GM21619 (cell line): ENCODE results near the gene NT5DC3.

Experiments
- ATAC-seq: cut with Tn5 transposase; IDR thresholded peaks from one replicate; pipeline ENCODE4 v1.9.1; 2021; ENCODE audit not compliant: unreplicated experiment

Gene NT5DC3

GRCh38 chr12:103785243-103786031 is 55.6 kb downstream of the NT5DC3 start:
- no peak for ATAC-seq

DNA sequence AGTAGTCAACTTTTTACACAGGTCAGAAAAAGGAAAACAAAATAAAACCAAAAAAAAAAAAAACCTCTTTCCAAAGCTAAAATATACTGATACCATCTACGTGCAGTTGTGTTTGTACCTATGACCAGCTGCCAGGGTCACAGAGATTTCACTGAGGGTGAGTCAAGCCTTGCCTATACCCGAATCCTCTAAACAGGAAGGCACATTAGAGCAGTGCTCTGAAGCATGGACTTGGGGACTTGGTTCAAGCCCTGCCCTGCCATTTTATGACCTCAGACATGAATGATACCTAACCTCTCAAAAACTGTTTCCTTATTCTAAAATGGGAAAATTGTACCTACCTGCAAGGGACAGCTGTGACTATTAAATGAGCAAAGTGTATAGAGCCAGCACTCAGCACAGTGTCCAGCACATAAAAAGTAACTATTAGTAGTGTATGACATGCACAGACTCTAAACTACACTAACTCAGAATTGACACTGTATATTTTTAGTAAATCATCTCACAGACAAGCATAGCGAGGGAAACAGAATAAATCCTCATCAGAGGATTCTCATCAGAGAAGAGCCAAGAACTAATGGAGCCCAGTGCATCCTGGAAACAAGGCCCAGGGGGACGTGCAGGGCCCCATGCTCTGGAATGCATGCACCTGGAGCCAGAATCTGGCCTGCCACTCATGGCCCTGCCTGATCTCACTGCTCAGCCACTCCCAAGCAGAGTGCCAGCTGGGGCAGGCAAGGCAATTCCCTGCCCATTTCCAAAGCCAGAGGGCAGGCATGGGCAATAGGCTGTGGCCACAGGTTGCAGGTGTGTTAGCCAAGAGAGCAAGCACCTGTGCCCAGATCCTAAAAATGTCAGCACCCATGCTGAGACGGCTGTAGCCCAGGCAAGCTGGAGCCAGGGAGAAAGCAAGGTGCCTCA is 57.0 kb downstream of the NT5DC3 start:
- no peak for ATAC-seq

DNA sequence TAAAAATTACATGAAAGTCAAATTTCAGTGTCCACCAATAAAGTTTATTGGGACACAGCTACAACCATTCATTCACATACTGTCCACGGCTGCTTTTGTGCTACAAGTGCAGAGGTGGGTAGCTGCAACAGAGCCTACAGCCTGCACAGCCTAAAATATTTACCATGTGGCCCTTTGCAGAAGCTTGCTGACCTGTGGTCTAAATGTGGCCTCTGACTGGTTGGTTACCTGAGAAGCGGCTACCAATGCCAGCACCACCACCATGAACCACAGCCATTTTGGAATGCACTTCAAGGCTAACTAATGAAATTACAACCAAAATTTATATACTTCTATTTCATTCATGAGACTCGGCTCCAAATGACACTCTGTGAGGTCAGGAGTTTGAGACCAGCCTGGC is 58.6 kb downstream of the NT5DC3 start:
- ATAC-seq, result no peak

- no peak for ATAC-seq
Observed at GRCh38 chr12:103780992-103781391, 60.0 kb downstream of the NT5DC3 start.

- ATAC-seq, result no peak
Observed at GRCh38 chr12:103780093-103780440, 61.0 kb downstream of the NT5DC3 start.

GRCh38 chr12:103779410-103780092 is 61.5 kb downstream of the NT5DC3 start:
- ATAC-seq, result no peak

GRCh38 chr12:103778781-103779180 is 62.3 kb downstream of the NT5DC3 start:
- no peak for ATAC-seq

DNA sequence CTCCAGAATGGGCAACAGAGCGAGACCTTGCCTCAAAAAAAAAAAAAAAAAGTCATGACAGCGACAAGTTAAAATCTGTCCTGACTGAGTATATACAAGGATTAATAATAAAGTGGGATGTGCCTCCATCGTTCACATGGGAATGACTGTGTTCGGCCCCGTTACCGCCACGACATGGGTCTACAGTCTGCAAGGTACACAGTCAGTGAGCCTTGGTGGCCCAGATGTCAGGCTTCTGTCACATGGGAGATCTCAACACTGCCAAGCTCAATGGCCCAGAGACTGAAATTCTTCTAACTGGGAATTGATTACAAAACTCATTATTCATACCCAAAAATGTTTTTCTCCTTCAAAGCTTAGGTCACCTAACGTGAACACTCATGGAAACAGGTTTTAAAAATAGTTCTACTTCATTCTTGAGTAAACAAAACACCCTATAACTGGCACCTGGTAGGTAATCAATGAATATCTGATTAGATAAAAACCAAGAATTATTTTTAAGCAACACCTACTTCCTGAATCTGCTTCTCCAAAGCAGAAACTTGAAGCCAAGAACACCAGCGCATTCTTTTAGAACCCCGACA is 66.0 kb downstream of the NT5DC3 start:
- no peak for ATAC-seq

DNA sequence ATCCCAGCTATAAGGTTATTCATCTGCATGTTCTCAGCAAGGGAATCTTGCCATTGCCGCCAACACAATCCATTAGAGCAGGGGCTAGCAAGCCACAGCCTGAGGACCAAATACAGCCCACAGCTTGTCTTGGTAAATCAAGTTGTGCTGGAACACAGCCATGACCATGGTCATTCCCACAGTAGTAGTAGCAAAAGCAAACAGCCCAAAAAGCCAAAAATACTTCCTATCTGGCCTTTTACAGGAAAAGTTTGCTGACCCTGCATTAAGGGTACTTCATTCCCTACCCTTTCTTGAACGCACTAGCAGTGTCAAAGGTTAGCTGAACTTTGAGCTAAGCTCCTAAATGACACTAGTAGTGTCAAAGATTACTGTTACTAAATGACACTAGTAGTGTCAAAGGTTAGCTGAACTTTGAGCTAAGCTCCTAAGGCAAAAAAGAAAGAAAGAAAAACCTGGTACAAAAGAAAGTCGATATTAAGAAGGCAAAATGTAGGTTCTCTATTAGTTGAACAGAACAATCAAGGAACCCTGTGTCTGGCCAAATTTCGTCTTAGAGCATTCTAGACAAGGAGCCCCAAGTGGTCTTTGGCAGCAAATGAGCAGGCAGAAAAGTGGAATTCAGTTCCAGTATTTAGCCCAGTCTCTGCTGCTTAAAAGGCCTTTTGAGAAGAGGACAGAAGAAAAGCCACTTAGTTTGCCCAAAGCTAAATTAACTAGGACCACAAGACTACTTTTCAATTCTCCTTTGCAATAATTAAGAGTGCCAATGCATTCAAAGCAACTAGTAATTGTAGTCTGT is 67.7 kb downstream of the NT5DC3 start:
- ATAC-seq, result no peak

DNA sequence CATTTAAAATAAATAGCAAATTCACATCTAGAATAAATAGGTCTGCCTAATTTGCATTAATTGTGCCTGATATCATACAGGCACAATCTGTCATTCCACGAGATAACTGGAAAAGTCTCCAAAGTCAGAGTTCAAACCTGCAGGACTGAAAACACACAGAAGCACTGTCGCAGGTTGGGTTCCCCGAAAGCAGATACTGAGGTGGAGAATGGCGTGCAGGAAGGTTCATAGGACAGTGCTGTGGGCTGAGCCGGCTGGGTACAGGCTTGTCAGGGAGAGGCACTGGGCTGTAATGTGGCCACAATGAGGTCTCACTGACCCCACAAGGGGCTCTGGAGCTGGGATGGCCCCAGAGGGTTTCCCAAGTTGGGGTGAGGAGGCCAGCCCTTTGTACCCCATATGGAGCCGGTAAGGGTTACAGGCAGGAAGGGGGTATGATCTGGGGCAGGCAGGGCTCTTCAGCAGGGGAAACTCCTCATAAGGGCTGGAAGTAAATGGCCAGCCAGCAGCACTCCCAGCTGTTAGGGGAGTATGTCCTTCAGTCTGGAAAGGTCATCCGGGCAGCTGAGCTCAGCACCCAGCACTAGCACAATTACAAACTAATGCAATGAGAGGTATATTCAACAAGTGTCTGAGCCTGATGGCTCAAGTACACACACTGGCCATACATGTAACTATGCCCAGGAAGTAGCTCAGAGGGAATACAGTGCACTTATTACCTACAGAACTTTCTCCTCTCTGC is 68.5 kb downstream of the NT5DC3 start:
- ATAC-seq, result no peak

DNA sequence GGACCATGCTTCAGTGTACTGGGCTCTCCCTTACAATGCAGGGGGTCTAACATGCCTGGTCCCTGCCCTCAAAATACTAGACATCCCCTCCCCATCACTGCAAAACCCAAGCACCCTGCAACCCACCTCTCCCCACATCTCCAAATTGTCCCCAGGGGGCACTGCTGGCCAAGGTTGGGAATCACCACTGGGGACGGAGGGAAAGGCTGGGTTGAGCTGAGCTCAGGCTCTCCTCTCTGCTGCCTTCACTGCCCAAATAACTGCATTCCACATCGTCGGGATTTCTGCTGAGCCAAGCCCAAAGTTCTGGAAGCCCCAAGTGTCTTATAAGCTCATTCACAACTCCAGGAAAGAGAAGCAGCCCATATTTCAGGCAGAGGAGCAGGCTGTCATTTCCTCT is 69.6 kb downstream of the NT5DC3 start:
- no peak for ATAC-seq

GRCh38 chr12:103769240-103769945 is 71.6 kb downstream of the NT5DC3 start:
- ATAC-seq, result no peak

- ATAC-seq, result no peak
Observed at GRCh38 chr12:103768467-103769123, 72.4 kb downstream of the NT5DC3 start.

DNA sequence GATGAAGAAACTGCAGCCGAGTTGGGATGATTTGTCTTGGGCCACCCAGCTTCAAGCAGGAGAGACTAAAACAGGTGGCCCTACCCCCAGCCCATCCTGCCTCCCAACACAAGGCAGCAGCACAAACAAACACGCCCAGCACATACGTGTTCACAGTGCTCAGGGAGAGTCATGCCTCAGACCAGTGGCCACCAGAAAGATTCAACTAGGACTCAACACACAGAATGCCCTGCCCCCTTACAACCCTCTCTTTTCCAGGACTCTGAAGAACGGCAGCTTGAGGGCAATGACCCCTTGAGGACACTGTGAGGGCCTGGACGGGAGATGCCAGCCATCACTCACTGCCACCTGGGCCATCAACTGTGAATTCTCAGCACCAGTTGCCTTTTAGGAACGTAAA is 75.0 kb downstream of the NT5DC3 start:
- ATAC-seq, result no peak

- ATAC-seq, result no peak
Observed at GRCh38 chr12:103765322-103765721, 75.7 kb downstream of the NT5DC3 start.

- ATAC-seq, result no peak
Observed at GRCh38 chr12:103762473-103762872, 78.6 kb downstream of the NT5DC3 start.

DNA sequence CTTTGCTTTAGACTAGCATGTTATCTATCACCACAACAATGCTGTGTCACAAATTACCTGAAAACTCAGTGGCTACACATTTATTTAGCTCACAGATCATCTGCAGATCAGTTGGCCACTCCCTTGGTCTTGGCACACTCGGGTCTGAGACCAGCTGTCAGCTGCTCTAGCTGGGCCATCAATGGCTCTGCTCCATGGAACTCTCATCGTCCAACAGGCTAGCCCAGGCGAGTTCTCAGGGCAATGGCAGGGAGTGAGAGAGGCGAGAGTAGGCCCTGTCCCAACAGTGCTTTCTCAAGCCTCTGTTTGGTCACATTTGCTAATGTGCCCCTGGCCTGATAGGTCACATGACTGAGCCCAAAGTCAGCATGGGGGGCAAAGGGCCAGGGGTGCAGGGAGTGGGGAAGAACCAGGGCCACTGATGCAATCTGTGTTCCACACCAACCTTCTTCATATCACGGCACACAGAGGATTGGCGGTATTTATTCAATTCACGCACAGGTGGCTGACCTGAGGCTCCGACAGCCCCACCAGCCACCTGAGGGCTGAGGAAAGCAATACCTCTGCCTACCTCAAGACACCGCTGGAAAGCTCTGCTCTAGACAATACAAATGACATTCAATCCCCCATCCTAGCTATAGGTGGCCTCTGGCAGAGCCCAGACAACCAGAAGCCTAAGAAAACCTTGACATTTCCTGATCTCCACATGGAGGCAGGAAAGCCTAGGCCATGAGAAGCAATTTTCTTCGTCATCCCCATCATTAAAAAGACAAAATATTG is 82.5 kb downstream of the NT5DC3 start:
- ATAC-seq, result no peak

DNA sequence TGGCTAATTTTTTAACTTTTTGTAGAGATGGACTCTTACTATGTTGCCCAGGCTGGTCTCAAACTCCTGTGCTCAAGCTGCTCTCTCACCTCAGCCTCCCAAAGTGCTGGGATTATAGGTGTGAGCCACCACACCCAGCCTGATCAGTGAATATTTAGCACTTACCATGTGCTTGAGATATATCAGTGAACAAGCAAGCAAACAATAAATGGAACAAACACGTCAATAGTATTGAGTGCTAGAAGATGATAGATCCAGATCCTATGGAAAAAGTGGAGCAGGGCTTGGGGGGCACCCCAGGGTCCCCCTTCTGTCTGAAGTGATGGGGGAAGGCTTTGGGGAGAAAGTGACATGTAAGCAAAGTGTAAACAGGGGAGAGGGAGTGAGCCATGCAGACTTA is 83.8 kb downstream of the NT5DC3 start:
- no peak for ATAC-seq
